Rectal smooth muscle tissue (tissue), 1 donor: ENCODE data around the gene CCDC102B.

Experiments
- H3K27ac ChIP-seq: one replicate; pipeline ENCODE4 v1.7.0; 2013; ENCODE audit warnings: low read depth, low read length, inconsistent platforms
- H3K27me3 ChIP-seq: one replicate; pipeline ENCODE4 v1.7.0; 2013; ENCODE audit warnings: low read length; ENCODE audit not compliant: control insufficient read depth, insufficient read depth
- H3K36me3 ChIP-seq: one replicate; pipeline ENCODE4 v1.7.0; 2013; ENCODE audit warnings: low read length; ENCODE audit not compliant: control insufficient read depth, insufficient read depth
- H3K4me1 ChIP-seq: one replicate; pipeline ENCODE4 v1.7.0; 2013; ENCODE audit warnings: low read length; ENCODE audit not compliant: control insufficient read depth, insufficient read depth
- H3K4me3 ChIP-seq: one replicate; pipeline ENCODE4 v1.7.0; 2013; ENCODE audit warnings: low read length
- H3K9ac ChIP-seq: one replicate; pipeline ENCODE4 v1.7.0; 2013; ENCODE audit warnings: low read length

CCDC102B gene

GRCh38 chr18:68837665-68838451 is 40.0 kb downstream of the CCDC102B start:
- Histone ChIP-seq H3K27me3 (no peaks in the 10 kb centered on the region), H3K4me3 (no peak overlapping the region), H3K27ac (no peak overlapping the region), H3K36me3 (no peaks in the 10 kb centered on the region), H3K4me1 (no peaks in the 10 kb centered on the region), H3K9ac (no peak overlapping the region)

- Histone ChIP-seq H3K4me3 (no peak overlapping the region), H3K9ac (no peak overlapping the region), H3K27ac (no peak overlapping the region), H3K36me3 (no peaks in the 10 kb centered on the region), H3K4me1 (no peaks in the 10 kb centered on the region), H3K27me3 (no peaks in the 10 kb centered on the region)
Measured at GRCh38 chr18:68839701-68840100, 41.8 kb downstream of the CCDC102B start.

- no peaks in the 10 kb centered on the region for H3K4me1 ChIP-seq
- no peaks in the 10 kb centered on the region for H3K27me3 ChIP-seq
- H3K27ac ChIP-seq: no peak overlapping the region
- H3K4me3 ChIP-seq: no peak overlapping the region
- no peaks in the 10 kb centered on the region for H3K36me3 ChIP-seq
- H3K9ac ChIP-seq: no peak overlapping the region
Measured at GRCh38 chr18:68840554-68841263, 42.8 kb downstream of the CCDC102B start.

- Histone ChIP-seq H3K4me1 (no peaks in the 10 kb centered on the region), H3K36me3 (no peaks in the 10 kb centered on the region), H3K27me3 (no peaks in the 10 kb centered on the region), H3K4me3 (no peak overlapping the region), H3K9ac (no peak overlapping the region), H3K27ac (no peak overlapping the region)
Measured at GRCh38 chr18:68841301-68841700, 43.4 kb downstream of the CCDC102B start.

GRCh38 chr18:68842951-68843350 is 45.1 kb downstream of the CCDC102B start:
- H3K9ac ChIP-seq: no peak overlapping the region

GRCh38 chr18:68843473-68844089 is 45.7 kb downstream of the CCDC102B start:
- Histone ChIP-seq H3K4me1 (no peaks in the 10 kb centered on the region), H3K27me3 (no peaks in the 10 kb centered on the region), H3K9ac (no peak overlapping the region), H3K4me3 (no peak overlapping the region), H3K36me3 (no peaks in the 10 kb centered on the region), H3K27ac (no peak overlapping the region)

More at GRCh38 chr18:68842951-68843350, 45.1 kb downstream of the CCDC102B start:
- Histone ChIP-seq H3K27ac (no peak overlapping the region), H3K27me3 (no peaks in the 10 kb centered on the region), H3K36me3 (no peaks in the 10 kb centered on the region), H3K4me1 (no peaks in the 10 kb centered on the region), H3K4me3 (no peak overlapping the region)

- Histone ChIP-seq H3K4me1 (no peaks in the 10 kb centered on the region), H3K27ac (no peak overlapping the region), H3K27me3 (no peaks in the 10 kb centered on the region), H3K4me3 (no peak overlapping the region), H3K9ac (no peak overlapping the region), H3K36me3 (no peaks in the 10 kb centered on the region)
Measured at GRCh38 chr18:68847219-68847837, 49.4 kb downstream of the CCDC102B start.

GRCh38 chr18:68848242-68848641 is 50.4 kb downstream of the CCDC102B start:
- H3K4me3 ChIP-seq: no peak overlapping the region
- H3K36me3 ChIP-seq: no peaks in the 10 kb centered on the region
- H3K27ac ChIP-seq: no peak overlapping the region
- no peaks in the 10 kb centered on the region for H3K4me1 ChIP-seq
- H3K9ac ChIP-seq: no peak overlapping the region
- H3K27me3 ChIP-seq: no peaks in the 10 kb centered on the region

GRCh38 chr18:68854786-68855391 is 57.0 kb downstream of the CCDC102B start:
- H3K4me1 ChIP-seq: no peaks in the 10 kb centered on the region
- no peak overlapping the region for H3K9ac ChIP-seq
- H3K36me3 ChIP-seq: no peaks in the 10 kb centered on the region
- no peaks in the 10 kb centered on the region for H3K27me3 ChIP-seq
- H3K27ac ChIP-seq: no peak overlapping the region
- no peak overlapping the region for H3K4me3 ChIP-seq

GRCh38 chr18:68855491-68855890 is 57.6 kb downstream of the CCDC102B start:
- Histone ChIP-seq H3K9ac (no peak overlapping the region), H3K36me3 (no peaks in the 10 kb centered on the region), H3K27me3 (no peaks in the 10 kb centered on the region)

GRCh38 chr18:68861365-68861764 is 63.5 kb downstream of the CCDC102B start:
- H3K9ac ChIP-seq: no peak overlapping the region
- no peaks in the 10 kb centered on the region for H3K27me3 ChIP-seq
- H3K4me3 ChIP-seq: no peak overlapping the region

More at GRCh38 chr18:68855491-68855890, 57.6 kb downstream of the CCDC102B start:
- H3K4me1 ChIP-seq: no peaks in the 10 kb centered on the region
- no peak overlapping the region for H3K27ac ChIP-seq
- H3K4me3 ChIP-seq: no peak overlapping the region

GRCh38 chr18:68865021-68865420 is 67.1 kb downstream of the CCDC102B start:
- no peak overlapping the region for H3K4me3 ChIP-seq
- no peaks in the 10 kb centered on the region for H3K4me1 ChIP-seq
- no peaks in the 10 kb centered on the region for H3K36me3 ChIP-seq
- H3K9ac ChIP-seq: no peak overlapping the region
- no peak overlapping the region for H3K27ac ChIP-seq
- H3K27me3 ChIP-seq: no peaks in the 10 kb centered on the region

More at GRCh38 chr18:68861365-68861764, 63.5 kb downstream of the CCDC102B start:
- no peaks in the 10 kb centered on the region for H3K36me3 ChIP-seq
- H3K4me1 ChIP-seq: no peaks in the 10 kb centered on the region
- no peak overlapping the region for H3K27ac ChIP-seq
